Esophagus muscularis mucosa (tissue), 4 donors: ENCODE results near the gene SMIM20. TPM values are rescaled to one million over a fixed set of nuclear protein-coding genes. Genes with fewer than 3 reads are reported as not detected.

Source experiments
- DNase-seq: peaks from one replicate; pipeline ENCODE4 v3.0.0-alpha.2; 2017; ENCODE audit errors: extremely low spot score
- H3K27ac ChIP-seq, 4 donors: fragments of 200-600 bp; sonication (generic); replicated peaks in 1 of 4; 1 replicate in 3 of 4; 2 replicates in 1 of 4; pipeline ENCODE4 v1.5.1; 2016 to 2019; ENCODE audit warnings: mild to moderate bottlenecking in 1 of 4
- H3K27me3 ChIP-seq, 4 donors: fragments of 200-600 bp; sonication (generic); one replicate each; pipeline versions ENCODE4 v1.5.1 to v1.6.0; 2016 to 2019
- H3K36me3 ChIP-seq, 4 donors: fragments of 200-600 bp; sonication (generic); one replicate each; pipeline ENCODE4 v1.5.1; 2016 to 2019
- H3K4me1 ChIP-seq, 4 donors: fragments of 200-600 bp; sonication (generic); one replicate each; pipeline ENCODE4 v1.5.1; 2016 to 2019
- H3K4me3 ChIP-seq, 4 donors: fragments of 200-600 bp; sonication (generic); 1 replicate in 2 of 4; 2 replicates in 2 of 4; pipeline ENCODE4 v1.5.1; 2016 to 2019; ENCODE audit warnings: mild to moderate bottlenecking in 4 of 4, moderate library complexity in 1 of 4
- H3K9me3 ChIP-seq, 4 donors: fragments of 200-600 bp; sonication (generic); 1 replicate in 3 of 4; 2 replicates in 1 of 4; pipeline ENCODE4 v1.5.1; 2016 to 2019
- EP300 ChIP-seq: sonication (generic); formaldehyde crosslinking; IDR thresholded peaks from one replicate; pipeline ENCODE4 v1.6.1; 2017; ENCODE audit warnings: antibody characterized with exemption
- POLR2A ChIP-seq: fragments of 450-650 bp; IDR thresholded peaks from one replicate; pipeline ENCODE4 v1.6.1; 2017; ENCODE audit warnings: antibody characterized with exemption, moderate library complexity, mild to moderate bottlenecking, low read depth
- POLR2AphosphoS5 ChIP-seq, 2 donors: sonication (generic); formaldehyde crosslinking; IDR thresholded peaks; one replicate each; pipeline ENCODE4 v1.6.1; 2017; ENCODE audit warnings: antibody characterized with exemption in 2 of 2
- WGBS: methylation state at CpG from one replicate; pipeline ENCODE4 v1.1.5; 2018; 5-methylcytosine and 5-hydroxymethylcytosine counted together
- intact Hi-C: fragments of 100-400 bp; cut with DNase I; formaldehyde crosslinking; loops from one replicate; pipeline ENCODE4 v1.15.1; 2023
- total RNA-seq, 4 donors: library from RNA; depleted of rRNA; stranded (reverse); fragments of >200 nt; gene quantifications; one replicate each; pipeline versions ENCODE4 v1.1.0 to v1.2.1, GENCODE V29; 2016
- TF ChIP-seq, protein P1 (sequence below), 3 experiments: fragments of 200-600 bp in 2 of 3; fragments of 450-650 bp in 1 of 3; sonication (generic) in 2 of 3; IDR thresholded peaks; one replicate each; pipeline ENCODE4 v1.5.1; 2017 to 2019; ENCODE audit warnings: antibody characterized with exemption in 3 of 3, mild to moderate bottlenecking in 2 of 3, moderate library complexity in 1 of 3

The SMIM20 gene
- total RNA-seq, 4 donors from 2014 or later, result 24.0 to 33.2 (median 26.9) TPM

DNA sequence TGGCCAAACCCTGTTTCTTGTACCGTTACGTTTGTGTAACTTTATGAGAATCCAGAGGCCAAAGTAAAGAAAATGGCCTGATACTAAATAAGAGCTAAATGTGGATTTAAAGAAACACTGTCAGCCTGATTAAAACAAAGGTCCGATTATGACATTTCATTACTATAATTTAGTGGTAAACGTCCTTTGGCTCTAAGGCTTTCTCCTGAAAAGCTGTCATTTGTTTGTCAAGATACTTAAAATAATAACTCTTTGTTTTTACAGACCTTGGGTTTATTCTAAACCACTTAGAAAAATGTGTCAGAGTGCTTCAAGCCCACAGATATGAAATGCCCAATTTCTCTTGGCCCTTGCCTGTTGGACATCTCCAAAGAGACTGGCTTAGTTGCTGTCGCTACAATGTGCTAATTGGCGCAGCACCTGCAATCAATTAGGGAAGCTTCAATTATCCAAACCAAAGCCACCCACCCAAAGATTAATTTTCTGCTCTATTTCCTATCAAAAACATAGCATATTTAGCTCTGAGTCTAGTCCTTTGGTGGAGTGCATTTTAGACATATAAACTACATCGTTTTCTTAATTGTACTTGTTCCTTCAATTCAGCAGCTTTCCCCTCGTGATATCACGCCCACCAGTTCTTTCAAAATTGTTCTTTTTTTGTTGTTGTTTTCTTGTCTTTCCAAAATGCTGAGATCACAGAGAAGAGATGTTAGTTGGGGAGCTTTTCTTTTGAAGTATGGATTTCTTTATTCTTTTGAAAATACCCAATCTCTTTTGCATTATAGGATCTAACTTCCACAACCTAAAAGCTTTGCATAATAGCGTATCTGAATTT, 13.6 kb downstream of the SMIM20 start:
- no peak for DNase-seq
- intact Hi-C loops, result no loop called here
- no peaks in the 10 kb centered on the region for H3K27me3 ChIP-seq
- H3K9me3 ChIP-seq, result no peaks in the 10 kb centered on the region
- WGBS, result 92% methylated on average over 10 of the region's 10 CpGs
- TF ChIP-seq, protein P1, sequence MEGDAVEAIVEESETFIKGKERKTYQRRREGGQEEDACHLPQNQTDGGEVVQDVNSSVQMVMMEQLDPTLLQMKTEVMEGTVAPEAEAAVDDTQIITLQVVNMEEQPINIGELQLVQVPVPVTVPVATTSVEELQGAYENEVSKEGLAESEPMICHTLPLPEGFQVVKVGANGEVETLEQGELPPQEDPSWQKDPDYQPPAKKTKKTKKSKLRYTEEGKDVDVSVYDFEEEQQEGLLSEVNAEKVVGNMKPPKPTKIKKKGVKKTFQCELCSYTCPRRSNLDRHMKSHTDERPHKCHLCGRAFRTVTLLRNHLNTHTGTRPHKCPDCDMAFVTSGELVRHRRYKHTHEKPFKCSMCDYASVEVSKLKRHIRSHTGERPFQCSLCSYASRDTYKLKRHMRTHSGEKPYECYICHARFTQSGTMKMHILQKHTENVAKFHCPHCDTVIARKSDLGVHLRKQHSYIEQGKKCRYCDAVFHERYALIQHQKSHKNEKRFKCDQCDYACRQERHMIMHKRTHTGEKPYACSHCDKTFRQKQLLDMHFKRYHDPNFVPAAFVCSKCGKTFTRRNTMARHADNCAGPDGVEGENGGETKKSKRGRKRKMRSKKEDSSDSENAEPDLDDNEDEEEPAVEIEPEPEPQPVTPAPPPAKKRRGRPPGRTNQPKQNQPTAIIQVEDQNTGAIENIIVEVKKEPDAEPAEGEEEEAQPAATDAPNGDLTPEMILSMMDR (IDR thresholded peaks at IDR 0.05), result no peak
- TF ChIP-seq POLR2AphosphoS5 (IDR thresholded peaks at IDR 0.05) (no peak), POLR2A (no peak), EP300 (no peak)
- no peak overlapping the region for H3K27ac ChIP-seq
- peaks cover 0 to 14% (median 2%) of the 10 kb centered on the region in 4 donors for H3K4me1 ChIP-seq
- H3K4me3 ChIP-seq, result no peak overlapping the region
- peaks cover 0 to 12% (median 2%) of the 10 kb centered on the region in 4 donors for H3K36me3 ChIP-seq

DNA sequence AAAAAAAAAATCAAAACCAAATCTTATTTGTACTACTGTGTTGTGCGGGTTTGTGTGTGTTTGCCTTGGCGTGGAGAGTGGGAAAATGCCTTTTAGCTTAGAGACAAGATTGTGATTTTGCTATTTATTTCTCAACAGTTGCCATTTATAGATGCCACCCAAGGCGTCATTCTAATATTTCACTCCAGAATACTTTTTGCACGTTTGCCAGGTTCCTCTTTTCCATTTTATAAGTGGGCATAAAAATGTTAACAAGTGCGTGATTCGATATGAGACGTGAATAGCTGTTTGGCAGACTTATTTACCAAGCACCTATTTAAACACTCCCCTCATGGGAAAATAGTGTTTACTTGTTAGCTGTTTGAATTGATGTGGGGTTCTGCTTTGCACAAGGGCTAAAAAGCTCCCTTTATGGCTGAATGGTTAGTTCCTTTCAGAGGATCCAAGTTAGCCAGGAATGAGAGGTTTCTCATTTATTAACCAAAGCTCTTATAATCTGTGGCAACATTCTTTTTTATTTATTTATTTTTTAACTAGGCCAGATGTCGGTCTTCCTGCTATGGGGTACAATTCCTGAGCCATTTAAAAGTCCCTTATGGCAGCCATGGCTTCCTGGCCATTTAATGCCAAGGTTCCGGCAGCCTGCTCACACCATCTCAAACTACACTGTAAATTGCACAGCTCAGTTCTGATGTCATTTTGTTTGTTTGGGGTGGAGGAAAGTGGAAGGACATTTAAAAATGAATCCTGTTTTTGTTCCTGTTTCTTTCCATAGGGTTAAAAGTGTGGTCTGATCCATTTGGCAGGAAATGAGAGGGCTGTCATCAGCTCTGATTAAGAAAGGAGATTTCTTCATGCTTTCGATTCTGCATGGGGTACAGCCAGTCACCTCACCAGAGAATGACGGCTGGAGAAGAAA, 14.6 kb downstream of the SMIM20 start:
- WGBS, result 69% methylated on average over 11 of the region's 11 CpGs
- no peak for DNase-seq
- intact Hi-C loops, result no loop called here
- Histone ChIP-seq H3K36me3 (peaks cover 0 to 11% (median 2%) of the 10 kb centered on the region in 4 donors), H3K27me3 (no peaks in the 10 kb centered on the region), H3K27ac (peak overlapping the region in 2 of 4 donors; percentile 18 to 40), H3K4me3 (no peak overlapping the region), H3K9me3 (no peaks in the 10 kb centered on the region), H3K4me1 (peaks cover 0 to 14% (median 1%) of the 10 kb centered on the region in 4 donors)
- TF ChIP-seq EP300 (no peak), POLR2AphosphoS5 (IDR thresholded peaks at IDR 0.05) (no peak), POLR2A (no peak)
- TF ChIP-seq, protein P1 (IDR thresholded peaks at IDR 0.05), result no peak

DNA sequence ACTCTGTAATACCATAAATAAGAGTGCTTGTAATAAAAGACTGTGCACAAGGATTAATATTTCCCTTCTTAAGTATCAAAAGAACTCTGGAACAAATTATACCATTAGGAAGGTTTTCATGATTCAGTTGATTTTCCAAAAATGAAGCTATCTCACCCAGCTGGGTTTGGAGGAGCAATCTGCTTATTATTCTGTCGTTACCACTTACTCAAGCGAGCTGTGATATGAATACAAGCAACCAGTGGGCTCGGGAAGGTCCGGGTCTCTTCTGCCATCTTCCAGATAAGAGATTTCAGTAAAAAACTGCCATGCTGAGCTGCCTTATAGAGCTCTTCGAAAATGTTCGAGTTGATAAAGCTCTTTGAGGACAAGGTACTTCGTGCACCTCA, 15.3 kb downstream of the SMIM20 start:
- Histone ChIP-seq H3K36me3 (peaks cover 0 to 11% (median 2%) of the 10 kb centered on the region in 4 donors), H3K4me3 (no peak overlapping the region), H3K27me3 (no peaks in the 10 kb centered on the region), H3K4me1 (peaks cover 0 to 14% (median 1%) of the 10 kb centered on the region in 4 donors), H3K9me3 (no peaks in the 10 kb centered on the region), H3K27ac (peak overlapping the region in 2 of 4 donors; percentile 18 to 40)
- intact Hi-C loops, result no loop called here
- 83% methylated on average over 7 of the region's 7 CpGs for WGBS
- TF ChIP-seq POLR2AphosphoS5 (IDR thresholded peaks at IDR 0.05), result no peak
- no peak for TF ChIP-seq EP300
- TF ChIP-seq POLR2A, result no peak
- TF ChIP-seq, protein P1 (IDR thresholded peaks at IDR 0.05), result no peak
- DNase-seq, result no peak

DNA sequence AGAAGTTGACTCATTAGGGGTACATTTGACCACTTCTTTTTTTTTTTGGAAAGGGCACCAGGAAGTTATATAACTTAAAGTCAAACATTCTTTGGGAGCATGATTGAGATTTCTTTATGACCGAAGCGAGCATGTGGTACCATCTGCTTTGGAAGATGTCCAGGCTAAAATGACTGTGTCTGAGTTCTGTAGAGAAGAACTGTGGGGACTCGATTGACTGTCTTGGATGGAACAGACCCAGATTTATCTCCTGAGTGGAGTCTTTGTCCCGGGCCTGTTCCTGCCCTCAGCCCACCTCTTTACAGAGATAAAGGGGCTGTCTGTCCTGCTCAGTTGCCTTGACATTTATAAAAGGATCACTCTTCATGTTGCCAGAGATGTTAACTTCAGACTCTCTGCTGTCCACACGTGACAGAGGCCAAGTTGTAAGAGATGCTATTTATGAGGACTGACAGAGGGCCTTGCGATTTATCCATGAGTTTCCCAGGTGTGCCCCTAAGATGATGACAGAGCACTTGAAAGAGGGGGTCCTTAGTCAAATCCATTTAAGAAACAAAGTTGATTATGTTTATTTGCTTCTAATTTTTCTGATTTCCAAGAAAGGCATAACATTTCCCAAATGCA, 16.8 kb downstream of the SMIM20 start:
- intact Hi-C loops, result no loop called here
- Histone ChIP-seq H3K27ac (no peak overlapping the region), H3K36me3 (peaks cover 0 to 11% (median 2%) of the 10 kb centered on the region in 4 donors), H3K4me1 (peaks cover 0 to 10% (median 1%) of the 10 kb centered on the region in 4 donors), H3K27me3 (no peaks in the 10 kb centered on the region), H3K9me3 (no peaks in the 10 kb centered on the region), H3K4me3 (no peak overlapping the region)
- 89% methylated on average over 6 of the region's 6 CpGs for WGBS
- TF ChIP-seq EP300, result no peak
- no peak for TF ChIP-seq POLR2AphosphoS5 (IDR thresholded peaks at IDR 0.05)
- no peak for TF ChIP-seq POLR2A
- TF ChIP-seq, protein P1 (IDR thresholded peaks at IDR 0.05), result no peak
- DNase-seq, result no peak
